Panc1 (cell line): ENCODE data around the gene TYW3.

Experiments
- POLR2AphosphoS5 ChIP-seq: IDR thresholded peaks from 2 replicates; pipeline ENCODE4 v1.6.1; 2012; ENCODE audit warnings: mild to moderate bottlenecking, low read depth, low read length, moderate library complexity
- SIN3A ChIP-seq: IDR thresholded peaks from 2 replicates; pipeline ENCODE4 v1.6.1; 2012; ENCODE audit warnings: low read depth, mild to moderate bottlenecking, low read length, moderate library complexity, borderline replicate concordance; ENCODE audit not compliant: insufficient read depth
- TCF7L2 ChIP-seq: IDR thresholded peaks from 2 replicates; pipeline ENCODE4 v1.6.1; 2011; ENCODE audit warnings: mild to moderate bottlenecking, low read depth, low read length, inconsistent platforms
- TF ChIP-seq, protein P1 (sequence below): fragments of 450-650 bp; IDR thresholded peaks from 2 replicates; pipeline ENCODE4 v1.5.1; 2017; ENCODE audit warnings: mild to moderate bottlenecking
- TF ChIP-seq, protein P2 (sequence below), 2 experiments: IDR thresholded peaks; 2 replicates each; pipeline ENCODE4 v1.6.1; 2011 to 2012; ENCODE audit warnings: low read depth in 2 of 2, control low read depth in 1 of 2, low read length in 1 of 2, mild to moderate bottlenecking in 1 of 2, moderate library complexity in 1 of 2; ENCODE audit not compliant: insufficient read depth in 1 of 2

DNA sequence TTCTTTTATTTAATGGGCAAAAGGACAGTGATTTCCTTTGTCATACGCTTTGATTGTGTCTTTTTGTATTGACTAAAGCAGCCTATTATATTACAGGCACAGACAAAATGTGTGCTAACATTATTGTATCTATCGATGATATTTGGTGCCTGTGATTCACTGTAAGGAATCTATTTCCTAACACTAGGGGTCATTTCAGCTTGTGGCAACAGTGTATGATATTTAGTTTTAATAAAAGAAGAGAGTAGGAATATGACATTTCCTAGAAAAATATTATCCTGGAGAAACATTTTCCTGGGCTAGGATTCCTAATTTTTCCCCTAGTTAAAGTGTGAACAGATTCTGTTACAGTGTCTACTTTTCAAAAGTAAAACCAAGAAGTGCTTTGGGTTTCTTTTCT is 42.8 kb downstream of the TYW3 start:
- TF ChIP-seq, protein P1, sequence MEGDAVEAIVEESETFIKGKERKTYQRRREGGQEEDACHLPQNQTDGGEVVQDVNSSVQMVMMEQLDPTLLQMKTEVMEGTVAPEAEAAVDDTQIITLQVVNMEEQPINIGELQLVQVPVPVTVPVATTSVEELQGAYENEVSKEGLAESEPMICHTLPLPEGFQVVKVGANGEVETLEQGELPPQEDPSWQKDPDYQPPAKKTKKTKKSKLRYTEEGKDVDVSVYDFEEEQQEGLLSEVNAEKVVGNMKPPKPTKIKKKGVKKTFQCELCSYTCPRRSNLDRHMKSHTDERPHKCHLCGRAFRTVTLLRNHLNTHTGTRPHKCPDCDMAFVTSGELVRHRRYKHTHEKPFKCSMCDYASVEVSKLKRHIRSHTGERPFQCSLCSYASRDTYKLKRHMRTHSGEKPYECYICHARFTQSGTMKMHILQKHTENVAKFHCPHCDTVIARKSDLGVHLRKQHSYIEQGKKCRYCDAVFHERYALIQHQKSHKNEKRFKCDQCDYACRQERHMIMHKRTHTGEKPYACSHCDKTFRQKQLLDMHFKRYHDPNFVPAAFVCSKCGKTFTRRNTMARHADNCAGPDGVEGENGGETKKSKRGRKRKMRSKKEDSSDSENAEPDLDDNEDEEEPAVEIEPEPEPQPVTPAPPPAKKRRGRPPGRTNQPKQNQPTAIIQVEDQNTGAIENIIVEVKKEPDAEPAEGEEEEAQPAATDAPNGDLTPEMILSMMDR = peak; percentile 0; the same call in 1 of the 2 replicates
- no peak for TF ChIP-seq POLR2AphosphoS5
- TF ChIP-seq, protein P2, sequence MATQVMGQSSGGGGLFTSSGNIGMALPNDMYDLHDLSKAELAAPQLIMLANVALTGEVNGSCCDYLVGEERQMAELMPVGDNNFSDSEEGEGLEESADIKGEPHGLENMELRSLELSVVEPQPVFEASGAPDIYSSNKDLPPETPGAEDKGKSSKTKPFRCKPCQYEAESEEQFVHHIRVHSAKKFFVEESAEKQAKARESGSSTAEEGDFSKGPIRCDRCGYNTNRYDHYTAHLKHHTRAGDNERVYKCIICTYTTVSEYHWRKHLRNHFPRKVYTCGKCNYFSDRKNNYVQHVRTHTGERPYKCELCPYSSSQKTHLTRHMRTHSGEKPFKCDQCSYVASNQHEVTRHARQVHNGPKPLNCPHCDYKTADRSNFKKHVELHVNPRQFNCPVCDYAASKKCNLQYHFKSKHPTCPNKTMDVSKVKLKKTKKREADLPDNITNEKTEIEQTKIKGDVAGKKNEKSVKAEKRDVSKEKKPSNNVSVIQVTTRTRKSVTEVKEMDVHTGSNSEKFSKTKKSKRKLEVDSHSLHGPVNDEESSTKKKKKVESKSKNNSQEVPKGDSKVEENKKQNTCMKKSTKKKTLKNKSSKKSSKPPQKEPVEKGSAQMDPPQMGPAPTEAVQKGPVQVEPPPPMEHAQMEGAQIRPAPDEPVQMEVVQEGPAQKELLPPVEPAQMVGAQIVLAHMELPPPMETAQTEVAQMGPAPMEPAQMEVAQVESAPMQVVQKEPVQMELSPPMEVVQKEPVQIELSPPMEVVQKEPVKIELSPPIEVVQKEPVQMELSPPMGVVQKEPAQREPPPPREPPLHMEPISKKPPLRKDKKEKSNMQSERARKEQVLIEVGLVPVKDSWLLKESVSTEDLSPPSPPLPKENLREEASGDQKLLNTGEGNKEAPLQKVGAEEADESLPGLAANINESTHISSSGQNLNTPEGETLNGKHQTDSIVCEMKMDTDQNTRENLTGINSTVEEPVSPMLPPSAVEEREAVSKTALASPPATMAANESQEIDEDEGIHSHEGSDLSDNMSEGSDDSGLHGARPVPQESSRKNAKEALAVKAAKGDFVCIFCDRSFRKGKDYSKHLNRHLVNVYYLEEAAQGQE (IDR thresholded peaks at IDR 0.05; ENCODE audit: insufficient read depth in 1 of 2, low read depth in 2 of 2, low read length in 1 of 2) = no peak
- no peak for TF ChIP-seq SIN3A
- TF ChIP-seq TCF7L2 = no peak
